ENCODE data around the gene CD99.

GRCh38 chrX:2767631-2768455 lies 76.7 kb downstream of the CD99 start:
- TF ChIP-seq POLR2A (IDR thresholded peaks at IDR 0.05; ENCODE audit: low read length) (no peak), GATA1 (IDR thresholded peaks at IDR 0.05; ENCODE audit: low read depth, low read length) (no peak)
